ENCODE data around the gene AURKB. TPM values are rescaled to one million over a fixed set of nuclear protein-coding genes. Genes with fewer than 3 reads are reported as not detected.

AURKB gene
- total and polyA plus RNA-seq, 2 of the 13 experiments (the other 11 are each of a cell fraction or from before 2014, with no cell fraction given), result 29.5 to 75.3 TPM

DNA sequence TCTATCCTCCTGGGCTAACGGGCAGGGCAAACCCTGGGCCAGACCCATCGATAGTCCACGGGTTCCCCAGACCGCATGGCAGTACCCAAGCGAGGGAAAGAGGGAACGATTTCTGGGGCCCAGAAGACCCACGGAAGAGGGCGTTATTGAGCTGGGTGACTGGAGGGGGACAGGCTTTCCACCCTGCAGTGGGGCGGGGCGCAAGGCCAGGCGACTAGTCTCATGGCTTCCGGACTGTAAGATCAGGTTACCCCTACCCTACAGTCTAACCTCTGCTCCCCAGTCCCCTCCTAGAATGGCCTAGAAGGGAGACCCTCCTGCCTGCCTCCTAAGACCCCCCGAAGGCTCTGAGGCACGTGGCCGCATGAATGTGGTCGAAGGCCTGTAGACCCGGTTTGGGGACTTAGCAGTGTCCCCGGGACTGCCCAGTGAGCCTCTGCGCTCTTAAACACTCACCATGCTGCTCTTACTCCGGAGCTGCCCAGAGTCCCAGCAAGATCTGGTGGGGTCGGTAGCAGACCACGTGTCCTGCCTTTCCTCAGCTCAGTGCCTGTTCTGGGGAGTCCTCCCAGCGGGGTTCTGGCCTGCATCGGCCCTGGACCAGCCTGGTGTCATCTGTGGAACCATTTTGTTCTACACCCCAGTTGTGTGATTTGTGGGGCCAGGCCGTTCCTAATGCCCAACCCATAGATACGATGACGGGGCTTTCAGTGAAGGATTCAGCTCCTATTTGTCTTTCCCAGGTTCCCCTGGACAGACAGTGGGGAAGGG lies 13.2 kb upstream of the AURKB start (continued):
- TF ChIP-seq, protein P1, sequence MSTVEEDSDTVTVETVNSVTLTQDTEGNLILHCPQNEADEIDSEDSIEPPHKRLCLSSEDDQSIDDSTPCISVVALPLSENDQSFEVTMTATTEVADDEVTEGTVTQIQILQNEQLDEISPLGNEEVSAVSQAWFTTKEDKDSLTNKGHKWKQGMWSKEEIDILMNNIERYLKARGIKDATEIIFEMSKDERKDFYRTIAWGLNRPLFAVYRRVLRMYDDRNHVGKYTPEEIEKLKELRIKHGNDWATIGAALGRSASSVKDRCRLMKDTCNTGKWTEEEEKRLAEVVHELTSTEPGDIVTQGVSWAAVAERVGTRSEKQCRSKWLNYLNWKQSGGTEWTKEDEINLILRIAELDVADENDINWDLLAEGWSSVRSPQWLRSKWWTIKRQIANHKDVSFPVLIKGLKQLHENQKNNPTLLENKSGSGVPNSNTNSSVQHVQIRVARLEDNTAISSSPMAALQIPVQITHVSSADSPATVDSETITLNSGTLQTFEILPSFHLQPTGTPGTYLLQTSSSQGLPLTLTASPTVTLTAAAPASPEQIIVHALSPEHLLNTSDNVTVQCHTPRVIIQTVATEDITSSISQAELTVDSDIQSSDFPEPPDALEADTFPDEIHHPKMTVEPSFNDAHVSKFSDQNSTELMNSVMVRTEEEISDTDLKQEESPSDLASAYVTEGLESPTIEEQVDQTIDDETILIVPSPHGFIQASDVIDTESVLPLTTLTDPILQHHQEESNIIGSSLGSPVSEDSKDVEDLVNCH (CRISPR knock-in tag; IDR thresholded peaks at IDR 0.05), result 0 out of 2 replicates have a peak, but pooled peaks have one; percentile 38
- TF ChIP-seq ZNF557 (CRISPR knock-in tag; IDR thresholded peaks at IDR 0.05), result peak; percentile 37
- TF ChIP-seq RFXAP (CRISPR knock-in tag; IDR thresholded peaks at IDR 0.05; ENCODE audit: borderline replicate concordance), result no peak
- no peak; the same call in 1 of the 2 replicates for TF ChIP-seq NR2F2 (IDR thresholded peaks at IDR 0.05; ENCODE audit: borderline replicate concordance, low read depth)
- TF ChIP-seq RBM39 (IDR thresholded peaks at IDR 0.05; ENCODE audit: low read depth, low read length, poor library complexity, severe bottlenecking), result no peak
- TF ChIP-seq TOPORS (CRISPR knock-in tag; IDR thresholded peaks at IDR 0.05), result no peak
- TF ChIP-seq ZFP37 (CRISPR knock-in tag; IDR thresholded peaks at IDR 0.05; ENCODE audit: borderline replicate concordance), result peak; percentile 25; the same call in 1 of the 2 replicates
- 0 out of 2 replicates have a peak, but pooled peaks have one; percentile 20 for TF ChIP-seq BRD4 (CRISPR knock-in tag; IDR thresholded peaks at IDR 0.05)
- TF ChIP-seq, protein P2, sequence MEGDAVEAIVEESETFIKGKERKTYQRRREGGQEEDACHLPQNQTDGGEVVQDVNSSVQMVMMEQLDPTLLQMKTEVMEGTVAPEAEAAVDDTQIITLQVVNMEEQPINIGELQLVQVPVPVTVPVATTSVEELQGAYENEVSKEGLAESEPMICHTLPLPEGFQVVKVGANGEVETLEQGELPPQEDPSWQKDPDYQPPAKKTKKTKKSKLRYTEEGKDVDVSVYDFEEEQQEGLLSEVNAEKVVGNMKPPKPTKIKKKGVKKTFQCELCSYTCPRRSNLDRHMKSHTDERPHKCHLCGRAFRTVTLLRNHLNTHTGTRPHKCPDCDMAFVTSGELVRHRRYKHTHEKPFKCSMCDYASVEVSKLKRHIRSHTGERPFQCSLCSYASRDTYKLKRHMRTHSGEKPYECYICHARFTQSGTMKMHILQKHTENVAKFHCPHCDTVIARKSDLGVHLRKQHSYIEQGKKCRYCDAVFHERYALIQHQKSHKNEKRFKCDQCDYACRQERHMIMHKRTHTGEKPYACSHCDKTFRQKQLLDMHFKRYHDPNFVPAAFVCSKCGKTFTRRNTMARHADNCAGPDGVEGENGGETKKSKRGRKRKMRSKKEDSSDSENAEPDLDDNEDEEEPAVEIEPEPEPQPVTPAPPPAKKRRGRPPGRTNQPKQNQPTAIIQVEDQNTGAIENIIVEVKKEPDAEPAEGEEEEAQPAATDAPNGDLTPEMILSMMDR (CRISPR knock-in tag; IDR thresholded peaks at IDR 0.05), result peak; percentile 87
- TF ChIP-seq ZNF773 (CRISPR knock-in tag; IDR thresholded peaks at IDR 0.05; ENCODE audit: borderline replicate concordance), result no peak
- TF ChIP-seq ZBTB20 (CRISPR knock-in tag; IDR thresholded peaks at IDR 0.05; ENCODE audit: borderline replicate concordance, low read depth), result no peak; the same call in 1 of the 2 replicates
- TF ChIP-seq, protein P3, sequence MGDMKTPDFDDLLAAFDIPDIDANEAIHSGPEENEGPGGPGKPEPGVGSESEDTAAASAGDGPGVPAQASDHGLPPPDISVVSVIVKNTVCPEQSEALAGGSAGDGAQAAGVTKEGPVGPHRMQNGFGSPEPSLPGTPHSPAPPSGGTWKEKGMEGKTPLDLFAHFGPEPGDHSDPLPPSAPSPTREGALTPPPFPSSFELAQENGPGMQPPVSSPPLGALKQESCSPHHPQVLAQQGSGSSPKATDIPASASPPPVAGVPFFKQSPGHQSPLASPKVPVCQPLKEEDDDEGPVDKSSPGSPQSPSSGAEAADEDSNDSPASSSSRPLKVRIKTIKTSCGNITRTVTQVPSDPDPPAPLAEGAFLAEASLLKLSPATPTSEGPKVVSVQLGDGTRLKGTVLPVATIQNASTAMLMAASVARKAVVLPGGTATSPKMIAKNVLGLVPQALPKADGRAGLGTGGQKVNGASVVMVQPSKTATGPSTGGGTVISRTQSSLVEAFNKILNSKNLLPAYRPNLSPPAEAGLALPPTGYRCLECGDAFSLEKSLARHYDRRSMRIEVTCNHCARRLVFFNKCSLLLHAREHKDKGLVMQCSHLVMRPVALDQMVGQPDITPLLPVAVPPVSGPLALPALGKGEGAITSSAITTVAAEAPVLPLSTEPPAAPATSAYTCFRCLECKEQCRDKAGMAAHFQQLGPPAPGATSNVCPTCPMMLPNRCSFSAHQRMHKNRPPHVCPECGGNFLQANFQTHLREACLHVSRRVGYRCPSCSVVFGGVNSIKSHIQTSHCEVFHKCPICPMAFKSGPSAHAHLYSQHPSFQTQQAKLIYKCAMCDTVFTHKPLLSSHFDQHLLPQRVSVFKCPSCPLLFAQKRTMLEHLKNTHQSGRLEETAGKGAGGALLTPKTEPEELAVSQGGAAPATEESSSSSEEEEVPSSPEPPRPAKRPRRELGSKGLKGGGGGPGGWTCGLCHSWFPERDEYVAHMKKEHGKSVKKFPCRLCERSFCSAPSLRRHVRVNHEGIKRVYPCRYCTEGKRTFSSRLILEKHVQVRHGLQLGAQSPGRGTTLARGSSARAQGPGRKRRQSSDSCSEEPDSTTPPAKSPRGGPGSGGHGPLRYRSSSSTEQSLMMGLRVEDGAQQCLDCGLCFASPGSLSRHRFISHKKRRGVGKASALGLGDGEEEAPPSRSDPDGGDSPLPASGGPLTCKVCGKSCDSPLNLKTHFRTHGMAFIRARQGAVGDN (CRISPR knock-in tag; IDR thresholded peaks at IDR 0.05), result peak; percentile 94
- TF ChIP-seq MAFG (CRISPR knock-in tag; IDR thresholded peaks at IDR 0.05), result no peak
- TF ChIP-seq, protein P4, sequence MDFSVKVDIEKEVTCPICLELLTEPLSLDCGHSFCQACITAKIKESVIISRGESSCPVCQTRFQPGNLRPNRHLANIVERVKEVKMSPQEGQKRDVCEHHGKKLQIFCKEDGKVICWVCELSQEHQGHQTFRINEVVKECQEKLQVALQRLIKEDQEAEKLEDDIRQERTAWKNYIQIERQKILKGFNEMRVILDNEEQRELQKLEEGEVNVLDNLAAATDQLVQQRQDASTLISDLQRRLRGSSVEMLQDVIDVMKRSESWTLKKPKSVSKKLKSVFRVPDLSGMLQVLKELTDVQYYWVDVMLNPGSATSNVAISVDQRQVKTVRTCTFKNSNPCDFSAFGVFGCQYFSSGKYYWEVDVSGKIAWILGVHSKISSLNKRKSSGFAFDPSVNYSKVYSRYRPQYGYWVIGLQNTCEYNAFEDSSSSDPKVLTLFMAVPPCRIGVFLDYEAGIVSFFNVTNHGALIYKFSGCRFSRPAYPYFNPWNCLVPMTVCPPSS (IDR thresholded peaks at IDR 0.05), result no peak
- TF ChIP-seq ZNF883 (CRISPR knock-in tag; IDR thresholded peaks at IDR 0.05; ENCODE audit: not compliant biosample characterization), result no peak
- TF ChIP-seq ZSCAN25 (CRISPR knock-in tag; IDR thresholded peaks at IDR 0.05), result no peak; the same call in 1 of the 2 replicates
- TF ChIP-seq PHF8 (CRISPR knock-in tag; IDR thresholded peaks at IDR 0.05), result no peak
- TF ChIP-seq ZNF558 (CRISPR knock-in tag; IDR thresholded peaks at IDR 0.05; ENCODE audit: borderline replicate concordance), result 0 out of 2 replicates have a peak, but pooled peaks have one; percentile 39
- TF ChIP-seq ZNF44 (CRISPR knock-in tag; IDR thresholded peaks at IDR 0.05), result no peak; the same call in 1 of the 2 replicates
- TF ChIP-seq TSC22D2 (CRISPR knock-in tag; IDR thresholded peaks at IDR 0.05; ENCODE audit: borderline replicate concordance), result no peak

Data from HepG2 (cell line).